Stimulated activated memory B cell treated with anti-CD40 and anti-IgM and Interleukin-4, amounts not matched to agents 10 μg/mL and 1 μg/mL and 100 μg/mL, for 72 hours (primary cell): ENCODE data around the gene COQ8B.
"Not testable (repeated sequence)": the region's sequence is repeated elsewhere in the genome, so short reads cannot be mapped to it uniquely, and the experiment has no call there.

Experiments
- ATAC-seq: fragments of 150-1000 bp; cut with Tn5 transposase; 2 replicates; pipeline ENCODE4 v1.10.0; 2021
- H3K27ac Mint-ChIP-seq: one replicate; pipeline ENCODE4 v1.8.0; 2022; ENCODE audit warnings: mild to moderate bottlenecking, mixed read lengths
- H3K27me3 Mint-ChIP-seq: one replicate; pipeline ENCODE4 v1.8.0; 2022; ENCODE audit warnings: mixed read lengths
- H3K36me3 Mint-ChIP-seq: one replicate; pipeline ENCODE4 v1.8.0; 2022; ENCODE audit warnings: mixed read lengths
- H3K4me1 Mint-ChIP-seq: one replicate; pipeline ENCODE4 v1.8.0; 2022; ENCODE audit warnings: mixed read lengths
- H3K4me3 Mint-ChIP-seq: one replicate; pipeline ENCODE4 v1.8.0; 2022; ENCODE audit warnings: mild to moderate bottlenecking, moderate library complexity, mixed read lengths
- H3K9me3 Mint-ChIP-seq: one replicate; pipeline ENCODE4 v1.8.0; 2022; ENCODE audit warnings: mixed read lengths

The COQ8B gene

GRCh38 chr19:40735013-40735771, 18.5 kb upstream of the COQ8B start:
- Mint-ChIP-seq H3K27ac (no peak overlapping the region), H3K36me3 (peaks cover 75% of the 10 kb centered on the region), H3K4me3 (no peak overlapping the region), H3K4me1 (no peaks in the 10 kb centered on the region), H3K9me3 (no peaks in the 10 kb centered on the region), H3K27me3 (no peaks in the 10 kb centered on the region)
- no peak for ATAC-seq

GRCh38 chr19:40733149-40733548, 16.5 kb upstream of the COQ8B start:
- Mint-ChIP-seq H3K27ac (no peak overlapping the region), H3K4me3 (no peak overlapping the region), H3K9me3 (no peaks in the 10 kb centered on the region), H3K36me3 (peaks cover 64% of the 10 kb centered on the region), H3K27me3 (no peaks in the 10 kb centered on the region), H3K4me1 (no peaks in the 10 kb centered on the region)
- ATAC-seq, result no peak

GRCh38 chr19:40732304-40732703, 15.6 kb upstream of the COQ8B start:
- ATAC-seq, H3K4me1 Mint-ChIP-seq, H3K27me3 Mint-ChIP-seq, H3K9me3 Mint-ChIP-seq, H3K27ac Mint-ChIP-seq, H3K4me3 Mint-ChIP-seq: not testable (repeated sequence)
- H3K36me3 Mint-ChIP-seq, result peaks cover 59% of the 10 kb centered on the region

- H3K4me1 Mint-ChIP-seq, H3K9me3 Mint-ChIP-seq: not testable (repeated sequence)
- H3K36me3 Mint-ChIP-seq, result peaks cover 56% of the 10 kb centered on the region
Observed at GRCh38 chr19:40730065-40730464, 13.4 kb upstream of the COQ8B start.

GRCh38 chr19:40726279-40726678, 9.6 kb upstream of the COQ8B start:
- Mint-ChIP-seq H3K27ac (no peak overlapping the region), H3K4me3 (no peak overlapping the region), H3K4me1 (peaks cover 22% of the 10 kb centered on the region), H3K36me3 (peaks cover 60% of the 10 kb centered on the region), H3K27me3 (no peaks in the 10 kb centered on the region), H3K9me3 (no peaks in the 10 kb centered on the region)
- ATAC-seq, result no peak

More at GRCh38 chr19:40730065-40730464, 13.4 kb upstream of the COQ8B start:
- H3K27me3 Mint-ChIP-seq, H3K4me3 Mint-ChIP-seq, H3K27ac Mint-ChIP-seq, ATAC-seq: not testable (repeated sequence)

- H3K4me3 Mint-ChIP-seq, result no peak overlapping the region
Observed at GRCh38 chr19:40724855-40725254, 8.2 kb upstream of the COQ8B start.

GRCh38 chr19:40724315-40724714, 7.6 kb upstream of the COQ8B start:
- Mint-ChIP-seq H3K4me1 (peaks cover 39% of the 10 kb centered on the region), H3K4me3 (no peak overlapping the region), H3K9me3 (no peaks in the 10 kb centered on the region), H3K36me3 (peaks cover 60% of the 10 kb centered on the region), H3K27ac (no peak overlapping the region), H3K27me3 (no peaks in the 10 kb centered on the region)
- ATAC-seq, result no peak

More at GRCh38 chr19:40724855-40725254, 8.2 kb upstream of the COQ8B start:
- Mint-ChIP-seq H3K9me3 (no peaks in the 10 kb centered on the region), H3K27ac (no peak overlapping the region), H3K27me3 (no peaks in the 10 kb centered on the region), H3K4me1 (peaks cover 37% of the 10 kb centered on the region), H3K36me3 (peaks cover 60% of the 10 kb centered on the region)
- ATAC-seq, result no peak

GRCh38 chr19:40723661-40724254, 7.1 kb upstream of the COQ8B start:
- peaks cover 60% of the 10 kb centered on the region for H3K36me3 Mint-ChIP-seq
- H3K27me3 Mint-ChIP-seq, result no peaks in the 10 kb centered on the region
- H3K9me3 Mint-ChIP-seq, result no peaks in the 10 kb centered on the region
- H3K27ac Mint-ChIP-seq, result no peak overlapping the region
- ATAC-seq, result no peak
- H3K4me1 Mint-ChIP-seq, result peaks cover 45% of the 10 kb centered on the region
- no peak overlapping the region for H3K4me3 Mint-ChIP-seq

GRCh38 chr19:40721936-40722661, 5.4 kb upstream of the COQ8B start:
- H3K36me3 Mint-ChIP-seq, result peaks cover 60% of the 10 kb centered on the region
- H3K27ac Mint-ChIP-seq, result no peak overlapping the region
- H3K4me1 Mint-ChIP-seq, result peaks cover 52% of the 10 kb centered on the region

GRCh38 chr19:40721140-40721486, 4.4 kb upstream of the COQ8B start:
- peak overlapping the region; percentile 3 for H3K4me3 Mint-ChIP-seq
- peaks cover 56% of the 10 kb centered on the region for H3K4me1 Mint-ChIP-seq
- H3K27ac Mint-ChIP-seq, result peak overlapping the region; percentile 4

More at GRCh38 chr19:40721936-40722661, 5.4 kb upstream of the COQ8B start:
- ATAC-seq, result no peak
- H3K4me3 Mint-ChIP-seq, result no peak overlapping the region
- no peaks in the 10 kb centered on the region for H3K9me3 Mint-ChIP-seq
- H3K27me3 Mint-ChIP-seq, result no peaks in the 10 kb centered on the region

GRCh38 chr19:40719414-40719894, 2.8 kb upstream of the COQ8B start:
- Mint-ChIP-seq H3K4me3 (peak overlapping the region; percentile 77), H3K9me3 (no peaks in the 10 kb centered on the region), H3K27ac (peak overlapping the region; percentile 47), H3K36me3 (peaks cover 41% of the 10 kb centered on the region), H3K4me1 (peaks cover 72% of the 10 kb centered on the region), H3K27me3 (no peaks in the 10 kb centered on the region)
- ATAC-seq, result no peak

More at GRCh38 chr19:40721140-40721486, 4.4 kb upstream of the COQ8B start:
- Mint-ChIP-seq H3K9me3 (no peaks in the 10 kb centered on the region), H3K27me3 (no peaks in the 10 kb centered on the region), H3K36me3 (peaks cover 53% of the 10 kb centered on the region)
- no peak for ATAC-seq

- H3K36me3 Mint-ChIP-seq, result peaks cover 37% of the 10 kb centered on the region
- peak overlapping the region; percentile 77 for H3K4me3 Mint-ChIP-seq
- H3K27ac Mint-ChIP-seq, result peak overlapping the region; percentile 47
- peaks cover 78% of the 10 kb centered on the region for H3K4me1 Mint-ChIP-seq
- no peaks in the 10 kb centered on the region for H3K9me3 Mint-ChIP-seq
- no peaks in the 10 kb centered on the region for H3K27me3 Mint-ChIP-seq
- ATAC-seq, result no peak
Observed at GRCh38 chr19:40718774-40719391, 2.2 kb upstream of the COQ8B start.

- Mint-ChIP-seq H3K27me3 (no peaks in the 10 kb centered on the region), H3K4me1 (peaks cover 75% of the 10 kb centered on the region), H3K36me3 (peaks cover 34% of the 10 kb centered on the region), H3K27ac (peak overlapping the region; percentile 83), H3K9me3 (no peaks in the 10 kb centered on the region), H3K4me3 (peak overlapping the region; percentile 77)
- no peak for ATAC-seq
Observed at GRCh38 chr19:40717880-40718773, 1.4 kb upstream of the COQ8B start.

- Mint-ChIP-seq H3K27me3 (no peaks in the 10 kb centered on the region), H3K4me1 (peaks cover 70% of the 10 kb centered on the region), H3K4me3 (peak overlapping the region; percentile 77), H3K36me3 (peaks cover 26% of the 10 kb centered on the region), H3K27ac (peak overlapping the region; percentile 83), H3K9me3 (no peaks in the 10 kb centered on the region)
- ATAC-seq, result no peak
Observed at GRCh38 chr19:40717325-40717879, 716 bp upstream of the COQ8B start.
